SIG-M5 (cell line): ENCODE data around the gene GGT1.
"Not testable (repeated sequence)": the region's sequence is repeated elsewhere in the genome, so short reads cannot be mapped to it uniquely, and the experiment has no call there.

Source experiments
- DNase-seq: peaks from one replicate; lab custom pipeline; 2025; lab: John Stamatoyannopoulos, UW

The GGT1 gene

GRCh38 chr22:24642307-24642706, 39.3 kb downstream of the GGT1 start:
- not testable (repeated sequence) for DNase-seq

DNA sequence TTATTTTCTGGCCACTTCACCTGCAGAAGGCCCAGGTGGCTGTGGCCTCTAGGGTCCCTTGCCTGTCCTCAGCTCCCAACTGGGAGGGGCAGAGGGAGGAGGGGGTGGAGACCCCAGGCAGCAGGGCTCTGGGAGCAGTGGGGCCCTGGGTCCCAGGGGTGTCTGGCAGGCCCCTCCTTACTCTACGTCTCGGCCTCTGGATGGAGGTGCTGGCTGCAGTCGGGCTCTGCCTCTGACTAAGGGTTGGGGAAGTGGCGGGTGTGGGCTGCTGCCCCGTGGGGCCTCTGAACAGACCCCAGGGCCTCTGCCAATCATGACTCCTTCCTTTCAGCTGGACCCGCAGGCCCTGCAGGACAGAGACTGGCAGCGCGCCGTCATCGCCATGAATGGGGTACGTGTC, 41.4 kb downstream of the GGT1 start:
- not testable (repeated sequence) for DNase-seq

DNA sequence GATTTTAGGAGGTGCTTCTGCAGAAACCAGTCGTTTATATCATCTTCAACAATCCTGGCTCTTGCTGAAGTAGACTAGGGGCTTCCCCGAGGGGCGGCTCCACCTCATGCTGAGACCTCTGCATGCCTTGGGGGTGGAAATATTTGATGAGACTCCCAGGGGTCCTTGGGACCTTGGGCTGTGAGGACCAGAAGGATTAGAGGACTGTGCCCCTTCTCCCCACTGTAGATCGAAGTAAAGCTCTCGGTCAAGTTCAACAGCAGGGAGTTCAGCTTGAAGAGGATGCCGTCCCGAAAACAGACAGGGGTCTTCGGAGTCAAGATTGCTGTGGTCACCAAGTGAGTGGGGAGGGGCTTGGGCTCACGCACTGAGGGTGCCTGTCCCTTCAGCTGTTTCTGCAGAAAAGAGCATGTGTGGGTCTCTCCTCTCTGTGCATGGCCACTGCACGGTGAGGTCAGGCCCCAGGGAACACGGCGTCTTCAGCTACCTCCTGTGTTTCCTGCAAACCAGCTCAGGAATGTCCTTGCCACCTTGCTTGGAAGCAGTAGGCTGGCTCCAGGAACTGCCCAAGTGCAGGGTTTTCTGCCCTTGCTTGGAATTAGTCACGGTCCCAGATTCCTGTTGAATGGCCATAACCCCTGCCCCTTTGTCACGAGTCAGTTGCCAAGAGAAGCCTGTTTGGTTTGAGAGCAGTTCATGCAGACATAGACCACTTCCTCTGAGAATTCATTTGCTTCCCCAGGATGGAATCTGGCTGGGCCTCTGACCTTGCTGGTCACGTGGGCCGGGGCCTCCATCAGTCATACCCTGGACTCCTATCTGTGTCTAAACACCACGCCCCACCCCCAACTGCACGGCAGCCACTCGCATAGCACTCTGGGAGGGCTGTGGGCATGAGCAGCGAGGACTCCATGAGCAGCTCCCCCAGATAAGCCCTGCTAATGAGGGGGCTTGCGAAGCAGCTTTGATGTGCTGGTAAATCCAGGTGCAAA, 42.7 kb downstream of the GGT1 start:
- not testable (repeated sequence) for DNase-seq

DNA sequence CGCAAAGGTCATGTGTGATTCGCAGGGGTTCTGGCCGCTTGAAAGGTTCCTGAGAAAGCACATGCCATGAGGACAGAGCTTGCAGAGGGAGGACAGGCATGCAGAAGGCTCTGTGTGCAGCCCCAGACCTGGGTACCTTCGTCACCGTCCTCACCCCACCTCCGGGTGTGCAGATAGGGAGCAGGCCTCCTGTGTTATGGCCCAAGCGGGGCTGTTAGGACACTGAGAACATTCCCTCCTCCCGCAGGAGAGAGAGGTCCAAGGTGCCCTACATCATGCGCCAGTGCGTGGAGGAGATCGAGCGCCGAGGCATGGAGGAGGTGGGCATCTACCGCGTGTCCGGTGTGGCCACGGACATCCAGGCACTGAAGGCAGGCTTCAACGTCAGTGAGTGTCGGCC, 43.8 kb downstream of the GGT1 start:
- not testable (repeated sequence) for DNase-seq

DNA sequence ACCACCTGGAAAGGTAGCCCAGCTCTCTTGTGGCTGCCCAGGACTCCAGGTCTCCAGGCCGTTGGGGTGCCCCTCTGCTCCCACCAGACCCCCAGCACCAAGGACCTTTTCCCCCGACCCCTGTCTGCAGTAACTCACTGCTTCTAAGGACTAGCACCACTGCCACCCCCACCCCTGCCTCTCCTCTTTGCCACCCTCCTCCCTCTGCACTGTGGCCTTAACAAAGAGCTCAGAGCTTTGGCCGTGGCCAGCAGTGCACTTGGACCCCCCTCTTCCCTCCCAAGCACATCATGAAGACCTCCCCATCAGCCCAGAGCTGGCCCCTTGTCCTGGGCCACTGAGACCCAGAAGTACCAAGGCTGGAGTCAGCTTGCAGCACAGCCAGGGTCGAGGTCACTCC, 46.4 kb downstream of the GGT1 start:
- DNase-seq = not testable (repeated sequence)

GRCh38 chr22:24650884-24651283, 47.9 kb downstream of the GGT1 start:
- not testable (repeated sequence) for DNase-seq

- DNase-seq = not testable (repeated sequence)
Observed at GRCh38 chr22:24665395-24665794, 62.4 kb downstream of the GGT1 start.

- DNase-seq = not testable (repeated sequence)
Observed at GRCh38 chr22:24667904-24668303, 64.9 kb downstream of the GGT1 start.

GRCh38 chr22:24672532-24672931, 69.5 kb downstream of the GGT1 start:
- not testable (repeated sequence) for DNase-seq
